H7 (cell line): ENCODE measurements around the gene PPM1D. TPM values are rescaled to one million over a fixed set of nuclear protein-coding genes. Genes with fewer than 3 reads are reported as not detected.
A peak's percentile ranks its signal among the peaks of the same experiment; 100 is the strongest.

Experiments
- DNase-seq: peaks from one replicate; pipeline ENCODE4 v3.0.0; 2012
- H3K27me3 ChIP-seq: 2 replicates; pipeline ENCODE4 v1.6.0; 2011; ENCODE audit warnings: mild to moderate bottlenecking, low read length; ENCODE audit not compliant: control insufficient read depth, insufficient read depth
- H3K36me3 ChIP-seq: replicated peaks from 2 replicates; pipeline ENCODE4 v1.5.1; 2011; ENCODE audit warnings: low read length; ENCODE audit not compliant: control insufficient read depth, insufficient read depth
- H3K4me3 ChIP-seq: 2 replicates; pipeline ENCODE4 v1.5.1; 2011; ENCODE audit warnings: low read depth, mild to moderate bottlenecking, control low read depth, low read length, moderate library complexity; ENCODE audit not compliant: insufficient read depth
- total RNA-seq: library from RNA; depleted of rRNA; stranded (reverse); fragments of >200 nt; shearing (Covaris generic); gene quantifications from 2 replicates; pipeline ENCODE4 v1.2.3, GENCODE V29; 2014

PPM1D gene
- total RNA-seq, 1 experiment from 2014 or later = 13.9 TPM

DNA sequence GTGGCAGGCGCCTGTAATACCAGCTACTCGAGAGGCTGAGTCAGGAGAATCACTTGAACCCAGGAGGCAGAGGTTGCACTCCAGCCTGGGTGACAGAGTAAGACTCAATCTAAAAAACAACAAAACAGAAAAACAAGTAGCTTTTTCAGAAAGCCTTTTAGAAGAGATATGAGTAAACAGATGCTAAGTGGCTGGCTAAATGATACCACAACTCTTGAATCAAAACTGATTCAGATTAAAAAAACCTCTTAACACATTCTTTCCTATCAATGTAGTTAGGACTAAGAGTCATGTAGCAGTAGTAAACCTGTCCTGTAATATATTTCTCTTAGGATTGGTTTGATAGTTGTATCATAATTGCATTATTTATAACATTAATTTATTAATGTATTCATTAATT, 23.0 kb downstream of the PPM1D start:
- no peak overlapping the region for H3K4me3 ChIP-seq
- no peak for DNase-seq
- H3K36me3 ChIP-seq = no peaks in the 10 kb centered on the region
- no peaks in the 10 kb centered on the region for H3K27me3 ChIP-seq

DNA sequence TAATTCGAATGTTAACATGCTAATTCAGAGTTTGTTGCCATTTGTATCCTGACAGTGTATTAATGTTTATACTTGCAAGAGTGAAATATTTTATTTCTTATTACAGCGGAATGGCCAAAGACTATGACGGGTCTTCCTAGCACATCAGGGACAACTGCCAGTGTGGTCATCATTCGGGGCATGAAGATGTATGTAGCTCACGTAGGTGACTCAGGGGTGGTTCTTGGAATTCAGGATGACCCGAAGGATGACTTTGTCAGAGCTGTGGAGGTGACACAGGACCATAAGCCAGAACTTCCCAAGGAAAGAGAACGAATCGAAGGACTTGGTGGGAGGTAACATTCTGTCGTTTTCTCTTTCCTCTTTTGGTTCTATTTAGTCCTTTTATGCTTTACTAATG, 23.4 kb downstream of the PPM1D start:
- Histone ChIP-seq H3K4me3 (no peak overlapping the region), H3K27me3 (no peaks in the 10 kb centered on the region), H3K36me3 (no peaks in the 10 kb centered on the region)
- no peak for DNase-seq

DNA sequence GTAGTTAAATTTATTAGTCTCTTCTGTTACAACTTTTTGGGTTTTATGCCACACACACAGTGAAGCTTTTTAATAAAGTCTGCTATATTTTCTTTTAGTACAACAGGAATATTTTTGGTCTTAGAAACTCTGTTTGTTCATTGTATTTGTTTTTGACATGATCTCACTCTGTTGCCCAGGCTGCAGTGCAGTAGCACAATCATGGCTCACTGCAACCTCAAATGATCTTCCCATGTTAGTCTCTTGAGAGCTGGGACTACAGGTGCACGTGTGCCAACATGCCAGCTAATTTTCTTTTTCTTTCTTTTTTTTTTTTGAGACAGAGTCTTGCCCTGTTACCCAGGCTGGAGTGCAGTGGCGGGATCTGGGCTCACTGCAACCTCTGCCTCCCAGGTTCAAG, 27.1 kb downstream of the PPM1D start:
- Histone ChIP-seq H3K4me3 (no peak overlapping the region), H3K36me3 (no peaks in the 10 kb centered on the region), H3K27me3 (no peaks in the 10 kb centered on the region)
- DNase-seq = no peak

DNA sequence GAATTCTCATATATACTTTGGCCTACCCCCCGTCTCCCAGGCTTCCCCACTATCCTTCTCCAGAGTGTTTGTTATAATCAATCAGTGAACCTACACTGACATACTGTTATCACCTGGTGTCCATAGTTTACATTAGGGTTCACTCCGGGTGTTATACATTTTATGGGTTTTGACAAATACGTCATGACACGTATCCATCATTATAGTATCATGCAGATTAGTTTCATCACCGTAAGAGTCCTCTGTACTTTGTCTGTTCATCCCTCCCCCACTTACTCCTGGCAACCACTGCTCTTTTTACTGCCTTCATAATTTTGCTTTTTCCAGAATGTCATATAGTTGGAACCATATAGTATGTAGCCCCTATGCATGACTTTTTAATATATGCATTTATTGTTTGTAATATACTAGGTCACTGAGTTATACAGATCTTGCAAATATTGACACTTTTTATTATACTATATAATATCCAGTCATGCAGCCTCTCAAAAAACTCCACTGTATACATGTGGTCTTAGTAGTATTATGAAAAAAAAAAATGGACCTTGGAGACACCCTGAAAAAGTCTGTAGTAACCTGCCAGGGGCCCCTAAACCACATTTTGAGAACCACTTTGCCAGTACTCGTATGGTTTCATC, 28.4 kb downstream of the PPM1D start:
- no peak for DNase-seq
- Histone ChIP-seq H3K4me3 (no peak overlapping the region), H3K27me3 (no peaks in the 10 kb centered on the region), H3K36me3 (no peaks in the 10 kb centered on the region)

DNA sequence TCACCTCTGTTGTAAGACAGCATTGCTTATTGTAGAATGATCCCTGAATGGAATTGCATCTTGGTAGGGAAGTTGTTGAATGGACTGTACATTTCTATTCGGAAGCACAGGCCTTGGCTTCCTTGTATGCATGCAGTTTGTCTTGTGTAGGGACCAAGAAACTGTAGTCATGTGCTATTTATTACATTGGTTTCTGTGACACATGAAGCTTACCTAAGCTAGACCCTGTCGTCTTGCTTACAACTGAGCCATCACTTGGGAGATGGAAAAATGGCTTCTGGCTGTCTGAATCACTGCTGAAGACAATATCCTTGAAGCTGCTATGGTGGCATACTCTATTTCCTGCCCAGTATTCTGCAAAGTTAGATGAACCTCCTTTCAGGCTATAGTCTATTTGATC, 29.1 kb downstream of the PPM1D start:
- DNase-seq = no peak
- Histone ChIP-seq H3K36me3 (0 out of 2 replicates have a peak, but pooled peaks cover 1% of the 10 kb centered on the region), H3K4me3 (no peak overlapping the region), H3K27me3 (no peaks in the 10 kb centered on the region)

DNA sequence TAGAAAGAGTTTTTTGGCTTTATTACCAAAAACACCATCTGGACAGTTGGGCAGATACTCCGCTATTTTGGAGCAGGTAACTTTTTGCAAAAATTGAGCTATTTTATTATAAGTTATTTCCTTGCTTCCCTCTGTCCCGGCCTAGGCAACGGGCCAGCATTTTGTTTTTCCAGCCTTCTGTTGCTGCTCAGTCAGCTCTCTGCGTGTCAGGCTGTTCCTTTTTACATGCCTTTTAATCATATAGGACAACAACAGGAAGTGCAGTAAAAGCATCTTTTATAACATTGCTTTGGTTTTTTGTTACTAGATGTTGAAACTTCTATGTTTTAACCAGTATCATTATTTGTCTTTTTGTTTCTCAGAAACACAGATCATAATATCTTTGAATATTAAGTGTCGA, 30.4 kb downstream of the PPM1D start:
- H3K27me3 ChIP-seq = no peaks in the 10 kb centered on the region
- 0 out of 2 replicates have a peak, but pooled peaks cover 2% of the 10 kb centered on the region for H3K36me3 ChIP-seq
- no peak overlapping the region for H3K4me3 ChIP-seq
- no peak for DNase-seq

DNA sequence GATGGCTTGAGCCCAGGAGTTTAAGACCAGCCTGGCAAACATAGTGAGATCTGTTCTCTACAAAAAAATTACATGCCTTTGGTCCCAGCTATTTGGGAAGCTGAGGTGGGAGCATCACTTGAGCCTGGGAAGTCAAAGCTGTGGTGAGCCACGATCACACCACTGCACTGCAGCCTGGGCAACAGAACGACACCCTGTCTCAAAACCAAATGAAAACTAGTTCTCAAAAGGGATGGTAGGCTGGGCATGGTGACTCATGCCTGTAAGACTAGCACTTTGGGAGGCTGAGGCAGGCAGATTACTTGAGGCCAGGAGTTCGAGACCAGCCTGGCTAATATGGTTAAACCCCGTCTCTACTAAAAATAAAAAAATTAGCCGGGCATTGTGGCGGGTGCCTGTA, 31.1 kb downstream of the PPM1D start:
- Histone ChIP-seq H3K27me3 (no peaks in the 10 kb centered on the region), H3K36me3 (peaks cover 4% of the 10 kb centered on the region), H3K4me3 (no peak overlapping the region)
- no peak for DNase-seq

DNA sequence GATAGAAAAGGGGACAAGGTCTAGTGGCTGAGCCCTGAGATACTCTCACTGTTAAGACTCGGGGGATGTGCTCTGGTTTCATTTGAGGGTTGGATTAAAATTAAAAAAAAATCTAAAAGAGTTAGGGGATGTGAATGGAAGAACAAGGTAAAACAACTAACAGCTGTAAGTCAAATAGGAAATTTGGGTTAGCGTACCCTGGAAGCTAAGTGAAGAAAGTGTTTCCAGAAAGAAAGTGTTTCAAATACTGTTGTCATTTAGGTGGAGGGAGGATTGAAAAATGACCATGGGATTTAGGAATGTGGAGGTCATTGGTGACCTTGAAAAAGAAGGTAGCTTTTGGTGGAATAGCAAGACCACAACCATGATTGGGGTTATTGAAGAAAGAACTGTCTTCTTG, 37.7 kb downstream of the PPM1D start:
- no peak for DNase-seq
- Histone ChIP-seq H3K36me3 (peaks cover 7% of the 10 kb centered on the region), H3K4me3 (no peak overlapping the region), H3K27me3 (no peaks in the 10 kb centered on the region)

DNA sequence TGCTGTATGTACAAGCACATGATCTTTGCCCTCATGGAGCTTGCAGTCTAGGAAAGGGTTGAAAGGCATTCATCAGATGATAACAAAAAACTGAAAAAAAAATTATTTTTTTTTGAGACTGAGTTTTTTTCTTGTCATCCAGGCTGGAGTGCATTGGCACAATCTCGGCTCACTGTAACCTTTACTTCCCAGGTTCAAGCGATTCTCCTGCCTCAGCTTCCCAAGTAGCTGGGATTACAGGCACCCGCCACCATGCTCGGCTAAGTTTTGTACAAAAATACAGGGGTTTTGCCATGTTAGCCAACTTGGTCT, 39.0 kb downstream of the PPM1D start:
- no peaks in the 10 kb centered on the region for H3K27me3 ChIP-seq
- no peak overlapping the region for H3K4me3 ChIP-seq
- peaks cover 7% of the 10 kb centered on the region for H3K36me3 ChIP-seq
- no peak for DNase-seq

DNA sequence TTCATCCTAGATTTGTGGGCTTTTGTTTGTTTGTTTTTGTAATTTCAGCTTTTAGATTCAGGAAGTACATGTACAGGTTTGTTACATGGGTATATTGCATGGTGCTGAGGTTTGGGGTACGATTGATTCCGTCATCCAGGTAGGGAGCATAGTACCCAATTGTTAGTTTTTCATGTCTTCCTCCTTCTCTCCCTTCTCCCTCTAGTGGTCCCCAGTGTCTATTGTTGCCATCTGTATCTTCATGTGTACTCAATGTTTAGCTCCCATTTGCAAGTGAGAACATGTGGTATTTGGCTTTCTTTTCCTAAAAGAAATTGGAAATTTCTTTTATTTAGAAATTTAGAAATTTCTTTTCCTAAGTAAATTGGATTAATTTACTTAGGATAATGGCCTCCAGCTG, 40.5 kb downstream of the PPM1D start:
- Histone ChIP-seq H3K36me3 (peaks cover 5% of the 10 kb centered on the region), H3K27me3 (no peaks in the 10 kb centered on the region), H3K4me3 (no peak overlapping the region)
- no peak for DNase-seq

DNA sequence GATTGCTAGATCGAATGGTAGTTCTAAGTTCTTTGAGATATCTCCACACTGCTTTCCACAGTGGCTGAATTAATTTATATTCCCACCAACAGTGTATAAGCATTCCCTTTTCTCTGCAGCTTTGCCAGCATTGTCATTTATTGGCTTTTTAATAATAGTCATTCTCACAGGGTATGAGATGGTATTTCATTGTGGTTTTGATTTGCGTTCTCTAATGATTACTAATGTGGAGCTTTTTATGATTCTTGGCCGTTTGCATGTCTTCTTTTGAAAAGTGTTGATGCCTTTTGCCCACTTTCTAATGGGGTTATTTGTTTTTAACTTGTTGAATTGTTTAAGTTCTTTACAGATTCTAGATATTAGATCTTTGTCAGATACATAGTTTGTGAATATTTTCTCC, 41.1 kb downstream of the PPM1D start:
- H3K4me3 ChIP-seq = no peak overlapping the region
- H3K36me3 ChIP-seq = peaks cover 3% of the 10 kb centered on the region
- H3K27me3 ChIP-seq = no peaks in the 10 kb centered on the region
- no peak for DNase-seq

DNA sequence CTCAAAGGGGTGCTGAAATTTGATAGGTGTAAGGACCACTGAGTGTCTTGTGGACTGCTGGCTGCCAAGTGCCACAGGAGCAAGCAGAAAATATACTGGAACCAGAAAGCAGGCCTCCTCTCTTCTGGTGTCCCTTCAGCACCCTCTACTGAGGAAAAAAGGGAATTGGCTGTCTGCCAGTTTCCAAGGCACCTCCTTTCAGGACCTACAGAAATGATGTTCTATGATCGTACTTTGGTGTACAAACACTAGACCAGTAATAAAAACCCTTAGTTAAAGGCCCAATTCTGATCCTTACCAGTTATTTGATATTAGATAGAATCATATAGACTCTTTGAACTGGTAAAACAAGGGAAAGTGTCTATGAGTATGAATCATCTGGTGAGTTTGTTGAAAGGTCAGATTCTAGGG, 41.8 kb downstream of the PPM1D start:
- Histone ChIP-seq H3K4me3 (no peak overlapping the region), H3K36me3 (peaks cover 2% of the 10 kb centered on the region), H3K27me3 (no peaks in the 10 kb centered on the region)
- DNase-seq = peak; percentile 65

DNA sequence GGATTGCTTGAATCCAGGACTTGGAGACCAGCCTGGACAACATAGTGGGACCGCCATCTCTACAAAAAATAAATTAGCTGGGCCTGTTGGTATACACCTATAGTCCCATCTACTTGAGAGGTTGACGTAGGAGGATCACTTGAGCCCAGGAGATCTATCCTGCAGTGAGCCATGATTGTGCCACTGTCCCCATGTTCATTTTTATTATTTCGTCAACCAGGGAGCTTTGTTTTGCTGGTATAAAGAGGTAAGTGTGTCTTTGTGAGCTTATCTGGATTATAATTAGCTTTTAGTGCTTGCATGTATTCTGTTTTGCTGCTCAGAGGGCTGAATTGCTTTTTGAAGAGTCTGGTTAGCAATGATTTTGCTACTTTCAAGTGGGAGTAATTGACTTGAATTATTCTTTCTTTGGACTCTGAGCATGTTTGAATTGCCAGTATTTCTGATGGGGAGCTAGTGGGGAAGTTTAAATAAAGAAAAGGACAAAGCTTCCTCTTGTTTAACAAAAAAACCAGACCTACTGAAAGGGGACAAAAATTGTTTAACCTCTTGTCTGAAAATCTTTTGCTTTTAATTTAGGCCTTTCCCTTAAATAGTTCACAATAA, 46.0 kb downstream of the PPM1D start:
- no peak for DNase-seq

DNA sequence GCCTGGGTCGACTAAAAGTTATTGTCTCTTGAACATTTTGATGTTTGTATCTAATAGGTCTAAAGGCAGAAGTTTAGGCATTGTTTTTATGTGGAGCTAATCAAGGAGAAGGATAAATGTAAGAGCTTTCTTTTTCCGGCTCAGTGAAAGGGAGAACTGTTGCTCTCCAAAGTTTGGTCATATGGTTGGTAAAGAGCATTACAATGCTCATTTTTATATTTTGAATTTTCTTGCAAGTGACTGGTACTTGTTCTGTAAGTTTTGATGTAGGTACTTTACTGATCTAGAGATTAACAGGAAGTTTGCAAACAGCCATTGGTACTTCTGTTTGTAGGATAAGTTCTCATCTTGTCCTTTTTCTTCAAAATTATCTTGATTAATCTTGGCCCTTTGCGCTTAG, 46.7 kb downstream of the PPM1D start:
- DNase-seq = no peak
- no peaks in the 10 kb centered on the region for H3K27me3 ChIP-seq
- H3K36me3 ChIP-seq = peaks cover 2% of the 10 kb centered on the region; the same call in 1 of the 2 replicates
- no peak overlapping the region for H3K4me3 ChIP-seq

More for the DNA sequence above, 46.0 kb downstream of the PPM1D start:
- Histone ChIP-seq H3K36me3 (peaks cover 2% of the 10 kb centered on the region; the same call in 1 of the 2 replicates), H3K27me3 (no peaks in the 10 kb centered on the region), H3K4me3 (no peak overlapping the region)

DNA sequence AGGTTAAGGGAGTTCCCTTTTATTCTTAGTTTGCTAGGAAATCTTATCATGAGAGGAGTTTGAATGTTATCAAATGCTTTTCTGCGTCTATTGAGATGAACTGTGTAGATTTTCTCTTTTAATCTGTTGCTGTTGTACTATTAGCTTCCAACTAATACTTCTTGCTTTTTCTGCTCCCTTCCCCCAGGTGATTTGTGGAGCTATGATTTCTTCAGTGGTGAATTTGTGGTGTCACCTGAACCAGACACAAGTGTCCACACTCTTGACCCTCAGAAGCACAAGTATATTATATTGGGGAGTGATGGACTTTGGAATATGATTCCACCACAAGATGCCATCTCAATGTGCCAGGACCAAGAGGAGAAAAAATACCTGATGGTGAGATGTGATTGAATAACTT, 47.7 kb downstream of the PPM1D start:
- Histone ChIP-seq H3K4me3 (no peak overlapping the region), H3K36me3 (peaks cover 2% of the 10 kb centered on the region; the same call in 1 of the 2 replicates), H3K27me3 (no peaks in the 10 kb centered on the region)
- no peak for DNase-seq
